Right renal pelvis (tissue), 4 donors: Measurements from ENCODE around the gene ZSWIM9. TPM values are rescaled to one million over a fixed set of nuclear protein-coding genes. Genes with fewer than 3 reads are reported as not detected.

Experiments used
- DNase-seq, 4 donors: peaks; one replicate each; pipeline ENCODE4 v3.0.0-alpha.2; 2013; ENCODE audit warnings: low read depth in 4 of 4, low spot score in 3 of 4, missing footprints in 1 of 4
- polyA plus RNA-seq, 4 donors: library from polyadenylated mRNA; unstranded; fragments of 120-200 nt; gene quantifications; one replicate each; pipeline ENCODE4 v1.2.1, GENCODE V29; 2013; ENCODE audit not compliant: insufficient read length in 4 of 4

ZSWIM9 gene
- polyA plus RNA-seq, 4 donors: 7.5 to 10.4 (median 8.8) TPM

GRCh38 chr19:48174445-48175030 lies 4.1 kb downstream of the ZSWIM9 start:
- no peak for DNase-seq

- DNase-seq: no peak
Measured at GRCh38 chr19:48175578-48175977, 5.1 kb downstream of the ZSWIM9 start.

- DNase-seq: no peak
Measured at GRCh38 chr19:48176226-48176625, 5.7 kb downstream of the ZSWIM9 start.

- no peak for DNase-seq
Measured at GRCh38 chr19:48181505-48181904, 11.0 kb downstream of the ZSWIM9 start.

GRCh38 chr19:48182434-48182833 lies 12.0 kb downstream of the ZSWIM9 start:
- DNase-seq: no peak

GRCh38 chr19:48183356-48183755 lies 12.9 kb downstream of the ZSWIM9 start:
- no peak for DNase-seq

- DNase-seq: no peak
Measured at GRCh38 chr19:48186015-48186414, 15.5 kb downstream of the ZSWIM9 start.

- no peak for DNase-seq
Measured at GRCh38 chr19:48186541-48186991, 16.1 kb downstream of the ZSWIM9 start.

- DNase-seq: no peak
Measured at GRCh38 chr19:48190288-48190884, 19.9 kb downstream of the ZSWIM9 start.

- DNase-seq: no peak
Measured at GRCh38 chr19:48190885-48191284, 20.4 kb downstream of the ZSWIM9 start.

GRCh38 chr19:48192750-48193149 lies 22.3 kb downstream of the ZSWIM9 start:
- no peak for DNase-seq

GRCh38 chr19:48194041-48194843 lies 23.8 kb downstream of the ZSWIM9 start:
- no peak for DNase-seq

GRCh38 chr19:48194844-48195830 lies 24.7 kb downstream of the ZSWIM9 start:
- DNase-seq: no peak

GRCh38 chr19:48196321-48196763 lies 25.9 kb downstream of the ZSWIM9 start:
- no peak for DNase-seq

- no peak for DNase-seq
Measured at GRCh38 chr19:48196933-48197665, 26.6 kb downstream of the ZSWIM9 start.

GRCh38 chr19:48203222-48203793 lies 32.8 kb downstream of the ZSWIM9 start:
- no peak for DNase-seq

- peak; percentile 87 to 92 (median 92) for DNase-seq
Measured at GRCh38 chr19:48203794-48204628, 33.5 kb downstream of the ZSWIM9 start.

GRCh38 chr19:48206397-48207093 lies 36.1 kb downstream of the ZSWIM9 start:
- no peak for DNase-seq
